Stimulated activated CD4-positive, alpha-beta T cell treated with anti-CD3 and anti-CD28 coated beads, Interleukin-15, amount 100 ng/mL, for 24 hours (primary cell): ENCODE measurements around the gene CUX1.
A peak's percentile ranks its signal among the peaks of the same experiment; 100 is the strongest.
"Not testable (repeated sequence)": the region's sequence is repeated elsewhere in the genome, so short reads cannot be mapped to it uniquely, and the experiment has no call there.

Source experiments
- DNase-seq: peaks from one replicate; pipeline ENCODE4 v3.0.0-alpha.2; 2020

Gene CUX1

DNA sequence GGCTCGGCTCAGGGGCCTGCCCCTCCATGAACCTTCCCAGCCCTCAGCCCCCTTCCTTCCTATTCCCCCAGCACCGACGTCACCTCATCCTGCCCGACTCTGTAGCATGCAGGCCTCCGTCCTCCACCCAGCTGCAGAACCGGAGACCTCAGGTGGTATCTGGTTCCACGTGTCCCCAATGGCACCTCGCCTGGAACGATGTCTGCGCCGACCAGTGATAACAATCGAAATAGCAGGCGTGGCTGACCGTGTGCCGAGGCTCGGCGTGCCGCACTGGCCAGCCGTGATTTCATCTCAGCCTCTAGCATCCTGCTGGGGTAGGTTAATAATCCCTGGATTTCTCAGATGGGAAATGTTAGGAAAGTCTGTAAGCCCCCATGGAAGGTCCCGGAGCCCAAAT, 171.7 kb downstream of the CUX1 start:
- DNase-seq, result no peak

DNA sequence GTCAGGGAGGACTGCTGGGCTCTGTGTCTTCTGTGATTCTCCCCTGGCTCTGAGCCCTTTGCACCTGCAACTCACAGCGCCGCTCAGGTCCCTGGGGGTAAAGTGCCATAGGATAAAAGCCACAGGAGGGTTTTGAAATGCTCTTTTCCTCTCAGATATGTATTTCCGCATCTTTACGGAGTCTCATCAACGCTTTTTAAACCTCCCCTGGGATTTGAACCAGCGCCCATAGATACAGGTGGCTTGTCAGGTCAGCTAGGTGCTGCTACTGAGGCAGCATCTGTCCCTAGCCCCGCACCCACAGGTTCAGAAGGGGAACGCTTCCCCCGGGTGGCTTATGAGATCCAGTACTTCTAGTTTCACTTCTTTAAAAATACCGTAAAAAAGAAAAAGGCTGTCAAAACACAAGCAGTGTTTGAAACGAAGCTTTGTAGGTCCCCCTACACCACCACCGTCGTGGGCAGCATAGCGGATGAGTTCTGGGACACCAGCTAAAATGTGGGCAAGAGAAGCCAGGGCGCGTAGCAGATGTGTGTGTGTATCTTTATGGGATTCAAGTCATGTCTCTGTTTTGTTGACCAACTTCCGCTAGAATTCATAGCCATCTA, 173.5 kb downstream of the CUX1 start:
- DNase-seq, result peak; percentile 10

DNA sequence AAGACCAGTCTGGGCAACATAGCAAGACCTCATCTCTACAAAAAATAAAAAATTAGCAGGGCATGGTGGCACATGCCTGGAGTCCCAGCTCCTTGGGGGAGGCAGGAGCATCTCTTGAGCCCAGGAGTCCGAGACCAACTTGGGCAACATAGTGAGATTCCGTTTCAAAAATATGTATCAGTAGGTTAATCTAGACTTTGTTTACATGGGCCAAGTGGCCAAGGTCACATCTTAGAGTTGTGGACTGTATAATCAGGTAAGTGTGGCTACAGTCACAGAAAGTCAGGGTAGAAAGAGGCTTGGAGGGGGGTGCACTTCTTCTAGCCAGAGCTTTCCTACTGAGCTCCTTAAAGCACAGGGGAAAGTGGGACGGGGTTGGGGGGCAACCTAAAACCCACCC, 174.4 kb downstream of the CUX1 start:
- no peak for DNase-seq

DNA sequence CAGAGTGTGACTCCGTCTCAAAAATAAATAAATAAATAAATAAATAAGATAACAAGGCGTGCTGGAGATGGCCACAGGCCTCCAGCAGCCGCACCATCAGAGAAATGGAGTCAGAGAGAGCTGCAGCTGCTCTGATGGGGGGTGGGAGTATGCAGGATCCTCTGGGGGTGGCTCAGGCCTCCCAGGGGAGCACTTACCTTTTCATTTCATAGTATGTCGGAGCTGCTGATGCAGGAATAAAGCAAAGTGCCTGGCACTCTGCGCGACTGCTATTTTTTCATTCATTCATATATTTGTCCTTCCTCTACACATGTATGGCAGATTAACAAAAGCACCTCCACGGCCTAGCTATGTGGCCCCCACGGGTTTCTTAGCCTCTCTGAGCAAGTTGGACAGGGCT, 175.9 kb downstream of the CUX1 start:
- DNase-seq, result no peak

DNA sequence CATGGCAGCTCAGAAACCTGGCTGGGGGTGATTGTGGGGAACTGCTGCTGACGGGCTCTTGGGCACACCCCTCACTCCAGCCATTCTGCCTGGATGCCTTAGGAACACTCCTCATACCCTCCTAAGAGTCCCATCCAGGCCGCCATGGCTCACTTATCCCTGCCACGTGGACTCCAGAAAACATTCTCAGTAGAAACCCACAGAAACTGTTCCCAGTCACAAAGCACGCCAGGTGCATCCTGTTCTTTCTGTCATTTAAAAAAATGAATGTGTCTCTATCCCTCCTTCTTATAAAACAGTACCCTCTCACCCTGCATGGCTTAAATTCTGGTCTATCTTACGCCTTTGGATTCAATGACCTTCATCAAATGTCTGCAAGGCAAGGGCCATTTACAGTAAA, 177.7 kb downstream of the CUX1 start:
- DNase-seq, result no peak

DNA sequence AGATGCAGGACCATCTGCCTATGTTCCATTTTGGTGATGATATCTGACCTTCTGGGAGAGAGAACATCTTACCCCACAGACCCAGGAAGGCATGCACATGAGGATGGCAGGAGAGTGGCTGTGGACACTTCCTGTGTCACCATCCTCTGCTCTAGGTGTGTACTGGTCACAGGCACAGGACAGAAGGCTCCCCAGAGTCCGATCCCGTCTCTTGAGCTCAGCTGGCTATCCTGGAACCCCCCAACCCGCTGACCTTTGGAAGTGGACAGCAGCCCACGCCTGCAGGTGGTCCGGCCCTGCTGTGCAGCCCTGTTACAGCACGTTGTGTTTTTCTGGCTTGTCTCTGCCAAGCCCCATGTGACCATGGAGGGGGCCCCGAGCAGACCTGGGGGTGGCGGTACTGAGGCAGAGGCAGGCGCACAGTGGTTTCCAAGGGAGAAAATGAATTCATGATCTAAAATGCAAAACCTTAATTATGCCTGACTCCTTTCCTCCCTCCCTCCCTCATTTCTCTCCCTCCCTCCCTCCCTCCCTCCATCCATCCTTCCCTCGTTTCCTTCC, 178.8 kb downstream of the CUX1 start:
- DNase-seq, result no peak

DNA sequence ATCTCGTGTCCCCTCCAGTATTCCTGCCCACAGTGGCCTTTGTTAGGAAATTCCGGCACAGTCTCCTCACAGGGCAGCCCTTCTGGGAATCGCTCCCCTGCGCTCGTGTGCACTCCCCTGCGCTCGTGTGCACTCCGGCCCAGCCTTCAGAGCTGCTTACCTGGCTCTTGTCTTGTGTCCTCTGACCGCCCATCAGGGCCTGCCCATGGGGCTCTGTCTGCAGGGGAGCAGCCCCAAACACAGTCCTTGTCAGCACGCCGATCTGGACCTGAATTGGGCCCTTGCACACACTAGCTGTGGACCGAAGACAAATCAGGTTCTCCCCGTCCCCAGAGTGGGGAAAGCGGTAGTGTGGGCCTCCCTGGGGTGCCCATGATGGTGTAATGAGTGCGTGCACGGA, 179.4 kb downstream of the CUX1 start:
- DNase-seq, result no peak

DNA sequence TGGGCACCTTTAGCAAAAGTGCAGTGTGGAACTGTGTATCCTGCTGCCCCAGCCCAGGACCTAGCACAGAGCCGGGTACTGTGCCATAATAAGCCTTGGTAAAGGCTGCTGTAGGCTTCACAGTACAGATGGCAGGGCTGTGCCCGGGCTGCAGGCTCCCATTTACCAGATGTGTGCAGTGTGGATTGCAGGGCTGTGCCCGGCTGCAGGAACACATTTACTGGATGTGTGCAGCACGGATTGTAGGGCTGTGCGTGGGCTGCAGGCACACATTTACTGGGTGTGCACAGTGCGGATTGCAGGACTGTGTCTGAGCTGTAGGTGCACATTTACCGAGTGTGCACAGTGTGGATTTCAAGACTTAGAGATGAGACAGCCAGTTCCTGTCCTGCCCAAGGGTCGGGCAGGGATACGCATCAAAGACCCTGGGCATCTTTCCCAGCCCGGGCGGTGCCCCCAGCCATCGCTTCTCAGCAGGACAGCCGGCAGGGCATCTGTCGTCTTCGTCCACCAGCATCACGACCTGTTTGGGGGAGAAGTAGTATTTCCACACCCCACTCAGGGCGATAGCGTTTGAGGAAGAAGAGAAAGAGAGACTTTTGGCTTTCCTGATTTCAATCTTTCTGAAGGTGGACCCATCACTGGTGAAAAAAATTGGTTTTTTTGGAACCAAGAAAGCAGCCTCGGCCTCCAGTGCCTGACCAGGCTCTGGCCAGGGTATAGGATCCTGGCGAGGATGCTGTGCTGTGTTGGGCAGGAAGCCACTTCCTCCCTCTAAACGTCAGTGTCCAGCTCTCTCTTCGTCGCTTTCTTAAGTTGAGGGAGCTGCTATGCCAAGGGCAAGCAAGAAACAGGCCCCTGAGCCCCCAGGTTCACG, 180.8 kb downstream of the CUX1 start:
- no peak for DNase-seq

DNA sequence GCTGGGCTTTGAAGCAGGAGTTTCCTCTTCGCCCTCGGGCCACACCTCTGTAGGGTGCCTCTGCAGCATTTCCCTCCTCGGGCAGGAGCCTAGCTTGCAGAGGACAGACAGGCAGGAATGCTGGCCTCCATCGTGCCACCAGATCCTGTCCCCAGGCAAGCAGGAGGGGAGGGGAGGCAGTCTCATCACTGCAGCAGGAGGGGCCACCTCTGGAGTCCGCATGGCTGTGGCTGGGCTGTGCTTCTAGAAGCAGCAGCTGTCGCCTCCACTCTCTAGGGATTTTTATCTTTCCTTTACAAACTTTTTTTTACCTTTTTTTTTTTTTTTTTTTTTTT, 181.4 kb downstream of the CUX1 start:
- DNase-seq, result no peak

DNA sequence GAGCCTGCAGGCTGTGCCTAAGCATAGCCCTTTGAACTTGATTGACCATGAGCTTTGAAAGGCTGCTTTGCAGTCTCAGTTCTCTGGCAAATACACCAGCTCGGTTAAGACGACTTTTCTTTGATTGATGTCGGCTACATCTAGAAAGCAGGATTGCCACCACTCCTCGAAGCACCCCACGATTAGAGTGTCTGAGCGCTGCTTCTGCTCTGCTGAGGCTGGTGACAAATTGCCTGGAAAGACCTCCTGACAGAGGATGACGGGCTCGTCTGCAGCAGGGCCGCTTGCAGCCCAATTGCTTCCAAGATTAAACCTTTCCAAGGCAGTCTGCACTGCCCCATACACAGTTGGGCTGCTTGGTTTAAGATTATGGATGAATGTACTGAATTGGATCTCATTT, 182.0 kb downstream of the CUX1 start:
- DNase-seq, result no peak

DNA sequence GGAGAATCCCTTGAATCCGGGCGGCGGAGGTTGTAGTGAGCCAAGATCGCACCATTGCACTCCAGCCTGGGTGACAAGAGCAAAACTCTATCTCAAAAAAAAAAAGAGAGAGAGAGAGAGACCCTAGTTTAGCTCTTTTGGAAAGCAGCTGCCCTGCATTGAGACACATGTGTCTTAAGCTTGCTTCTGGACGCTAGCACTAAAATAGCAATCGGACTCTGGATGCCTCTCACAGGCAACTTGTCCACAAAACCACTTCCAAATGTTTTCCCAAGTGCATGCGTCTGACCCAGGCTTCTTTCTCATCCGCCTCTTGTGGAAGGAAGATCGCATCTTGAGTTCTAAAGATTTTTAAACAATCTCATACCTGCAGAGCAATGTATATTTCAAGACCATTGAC, 182.7 kb downstream of the CUX1 start:
- no peak for DNase-seq

DNA sequence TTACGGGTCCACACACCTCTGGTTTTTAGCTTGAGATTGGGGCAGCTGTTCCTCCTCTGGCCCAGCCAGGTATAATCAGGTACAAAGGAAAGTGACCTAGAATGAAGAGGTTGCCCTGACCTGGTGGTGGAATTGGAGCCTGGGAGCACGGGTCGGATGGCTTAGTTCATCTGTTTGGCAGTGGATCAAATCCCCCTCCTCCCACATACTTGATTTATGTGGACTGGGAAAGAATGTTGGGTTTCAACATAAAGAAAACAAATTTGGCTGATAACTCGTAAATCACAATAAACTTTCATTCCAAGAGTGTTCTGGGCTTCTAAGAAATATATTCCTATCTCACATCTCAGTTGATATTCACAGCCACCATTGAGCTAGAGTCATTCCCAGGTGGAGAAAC, 186.8 kb downstream of the CUX1 start:
- DNase-seq, result no peak

DNA sequence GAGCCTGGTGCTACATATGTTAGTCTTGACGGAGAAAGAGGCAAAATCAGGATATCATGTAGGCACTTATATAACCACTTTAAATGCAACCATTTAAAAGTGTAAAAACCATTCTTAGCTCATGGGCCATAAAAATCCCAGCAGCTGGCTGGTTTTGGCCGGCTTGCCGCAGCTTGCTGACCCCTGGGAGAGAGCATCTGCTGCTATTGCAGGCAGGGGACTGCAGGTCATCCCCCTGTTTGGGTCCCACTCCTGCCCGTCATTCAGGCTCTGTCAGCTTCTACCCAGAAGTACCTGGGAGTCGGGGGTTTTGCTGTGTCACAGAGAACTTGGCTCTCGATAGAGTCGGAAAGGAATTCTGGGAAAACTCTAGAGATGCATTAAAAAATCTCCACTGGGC, 187.4 kb downstream of the CUX1 start:
- no peak for DNase-seq

DNA sequence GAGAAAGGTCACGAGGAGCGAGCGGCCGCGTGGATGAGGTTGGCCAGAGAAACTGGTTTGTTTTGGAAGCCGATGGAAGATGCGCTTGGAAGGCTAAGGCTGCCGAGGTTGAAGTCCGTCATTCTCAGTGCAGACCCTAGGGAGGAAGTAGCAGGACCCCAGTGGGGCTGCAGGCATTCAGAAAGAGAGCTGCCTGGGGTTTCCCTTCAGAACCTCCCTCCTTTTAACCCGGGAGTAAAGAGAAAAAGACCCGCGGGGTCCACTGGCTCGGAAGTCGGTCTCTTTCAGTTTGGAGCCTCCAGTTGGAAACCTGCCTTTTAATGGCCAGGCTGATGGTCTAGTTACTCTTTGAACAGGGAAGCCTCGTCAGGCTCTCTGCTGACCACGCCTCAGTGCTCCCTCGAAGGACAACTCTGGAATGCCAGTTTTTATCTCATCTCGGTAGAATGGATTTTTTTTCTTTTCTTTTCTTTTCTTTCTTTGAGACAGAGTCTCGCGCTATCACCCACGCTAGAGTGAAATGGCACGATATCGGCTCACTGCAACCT, 188.6 kb downstream of the CUX1 start:
- no peak for DNase-seq

DNA sequence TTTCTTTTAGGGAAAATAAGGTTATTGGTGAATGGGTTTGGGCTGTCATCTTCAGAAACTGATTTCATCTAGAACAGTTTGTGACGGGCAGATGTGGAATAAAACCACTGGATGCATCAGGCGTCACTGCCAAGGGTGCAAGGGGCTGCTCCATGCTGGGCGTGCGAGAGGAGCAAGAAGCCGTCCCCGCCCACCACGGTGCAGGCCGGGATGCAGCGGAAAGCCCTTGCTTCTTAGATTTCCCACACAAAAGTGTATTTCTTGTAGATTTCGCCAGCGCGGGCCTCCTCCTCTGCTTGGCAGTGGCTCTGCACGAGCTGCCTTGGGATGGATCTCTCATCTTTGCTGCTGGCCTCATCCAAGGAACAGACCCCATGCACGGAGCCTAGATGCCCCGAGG, 189.3 kb downstream of the CUX1 start:
- no peak for DNase-seq

DNA sequence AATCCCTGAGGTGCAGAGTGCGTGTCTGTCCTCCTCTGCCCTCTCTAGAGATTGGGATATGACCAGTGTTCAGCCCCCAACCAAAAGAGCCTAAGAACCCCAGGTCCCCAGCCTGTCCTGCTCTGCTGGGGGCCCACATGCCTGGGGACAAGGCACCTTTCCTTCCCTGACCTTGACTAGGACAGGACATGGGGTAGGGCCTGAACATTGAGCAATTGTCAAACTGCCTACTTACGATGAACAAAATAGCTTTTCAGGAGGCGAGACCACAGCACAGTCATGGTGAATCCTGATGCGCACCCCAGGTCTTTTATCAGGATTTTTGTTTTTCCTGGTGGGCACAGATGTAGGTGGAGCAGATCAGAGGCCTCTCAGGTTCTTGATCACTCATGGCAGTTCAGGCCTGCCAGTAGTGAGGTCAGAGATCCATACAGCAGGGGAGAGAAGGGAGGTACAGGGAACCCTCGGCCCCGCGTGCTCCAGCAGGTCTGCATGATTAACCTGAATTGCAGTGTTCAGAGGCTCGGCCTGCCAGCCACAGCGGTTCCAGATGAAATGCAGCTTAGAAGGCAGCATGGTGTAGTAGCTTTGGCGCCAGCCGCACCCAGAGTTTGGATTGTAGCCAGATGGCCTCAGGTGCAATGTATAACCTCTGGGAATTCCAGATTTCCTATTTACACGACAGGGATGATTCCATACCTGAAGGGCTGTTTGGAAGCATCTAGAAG, 191.3 kb downstream of the CUX1 start:
- DNase-seq, result no peak

DNA sequence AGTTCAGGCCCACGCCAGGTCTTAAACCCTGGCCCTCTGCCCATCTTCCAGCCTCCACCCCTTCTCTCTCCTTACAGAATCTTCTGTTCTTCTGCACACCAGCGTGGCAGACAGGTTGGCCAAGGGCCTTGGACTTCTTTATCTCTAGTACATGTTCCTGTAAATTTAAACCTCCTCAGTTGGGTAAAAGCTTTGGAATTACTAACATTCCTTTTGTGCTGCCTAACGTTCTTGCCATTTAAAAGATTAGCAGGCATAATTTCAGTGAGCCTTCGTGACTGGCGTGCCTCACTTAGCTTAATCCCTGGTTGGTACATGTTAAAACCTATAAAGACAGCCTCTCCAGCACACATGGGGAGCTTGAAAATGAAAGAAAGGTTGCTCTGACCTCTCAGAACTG, 192.2 kb downstream of the CUX1 start:
- no peak for DNase-seq

DNA sequence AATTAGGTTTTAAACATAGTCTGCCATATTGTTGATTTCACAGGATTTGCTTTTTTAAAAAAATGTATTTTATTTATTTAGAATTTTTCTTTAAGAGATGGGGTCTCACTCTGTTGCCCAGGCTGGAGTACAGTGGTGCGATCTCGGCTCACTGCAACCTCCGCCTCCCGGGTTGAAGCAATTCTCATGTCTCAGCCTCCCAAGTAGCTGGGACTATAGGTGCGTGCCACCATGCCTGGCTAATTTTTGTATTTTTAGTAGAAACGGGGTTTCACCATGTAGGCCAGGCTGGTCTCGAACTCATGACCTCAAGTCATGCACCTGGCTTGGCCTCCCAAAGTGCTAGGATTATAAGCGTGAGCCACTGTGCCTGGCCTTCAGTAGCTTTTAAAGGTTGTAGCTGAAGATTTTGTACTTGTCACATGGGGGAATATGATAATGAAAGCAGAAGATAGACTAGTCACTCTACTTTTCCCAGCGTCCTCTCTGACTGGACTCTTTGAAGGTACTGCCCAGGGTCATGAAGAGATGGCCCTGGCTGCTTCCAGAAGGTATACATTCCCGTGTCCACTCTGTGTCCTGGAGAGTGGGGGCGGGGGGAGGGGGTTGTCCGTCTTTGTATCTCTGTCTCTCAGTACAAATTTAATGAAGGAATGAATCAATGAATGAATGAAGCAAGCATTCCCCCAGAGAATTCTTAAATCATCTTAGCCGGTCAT, 194.8 kb downstream of the CUX1 start:
- not testable (repeated sequence) for DNase-seq

DNA sequence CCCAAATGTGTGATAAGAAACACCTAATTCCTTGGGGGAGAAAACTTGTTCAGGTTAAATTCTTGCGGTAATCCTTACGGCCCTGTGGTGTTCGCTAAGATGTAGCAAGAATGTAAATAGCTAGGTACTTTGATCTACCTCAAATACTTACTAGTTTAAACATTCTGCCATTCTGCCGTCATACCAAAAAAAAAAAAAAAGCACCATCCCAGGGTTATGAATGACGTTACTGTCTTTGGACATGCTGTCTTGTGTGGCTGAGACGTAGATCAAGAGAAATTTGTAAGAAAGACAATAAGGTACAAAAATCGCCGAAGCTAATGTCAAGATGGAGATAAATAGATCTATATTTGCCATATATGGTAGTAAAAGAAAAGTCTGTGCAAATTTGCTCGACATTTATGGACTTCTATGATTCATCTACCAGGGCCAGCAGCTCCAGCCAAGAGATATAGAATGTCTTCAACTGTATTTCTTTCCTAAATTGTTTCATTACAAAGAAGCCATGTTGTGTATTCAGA, 195.6 kb downstream of the CUX1 start:
- DNase-seq, result no peak

DNA sequence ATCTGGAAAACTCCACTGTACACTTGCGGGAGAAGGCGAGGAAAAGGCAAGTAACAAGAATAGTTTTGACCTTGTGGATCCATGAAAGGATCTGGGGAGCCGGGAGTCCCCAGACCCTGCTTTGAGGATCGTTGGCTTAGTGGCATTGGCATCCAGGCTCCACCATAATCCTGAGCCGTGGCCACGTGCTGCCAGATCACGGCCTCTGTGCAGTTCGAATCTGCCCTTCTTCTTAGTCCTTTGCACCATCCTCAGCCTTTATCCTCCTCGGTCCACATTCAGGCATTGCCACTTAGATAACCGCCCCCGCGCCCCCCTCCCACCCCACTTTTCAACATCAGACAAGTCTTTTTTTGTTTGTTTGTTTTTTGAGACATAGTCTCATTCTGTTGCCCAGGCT, 201.4 kb downstream of the CUX1 start:
- DNase-seq, result no peak

DNA sequence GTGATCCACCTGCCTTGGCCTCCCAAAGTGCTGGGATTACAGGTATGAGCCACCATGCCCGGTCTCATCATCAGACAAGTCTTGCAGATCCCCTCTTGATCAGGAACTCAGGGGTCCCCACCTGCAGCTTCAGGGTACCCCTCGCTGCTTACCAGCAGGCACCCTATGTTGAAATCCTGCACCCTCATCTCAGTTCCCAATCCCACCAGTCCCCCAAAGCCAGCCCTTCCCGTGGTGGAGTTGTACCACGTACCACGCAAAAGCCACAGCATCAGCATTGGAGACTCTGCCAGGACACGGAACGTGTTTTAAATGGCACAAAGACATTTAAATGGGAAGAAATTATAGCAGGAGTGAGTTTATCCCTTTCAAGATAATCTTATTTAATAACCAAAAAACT, 202.0 kb downstream of the CUX1 start:
- no peak for DNase-seq

DNA sequence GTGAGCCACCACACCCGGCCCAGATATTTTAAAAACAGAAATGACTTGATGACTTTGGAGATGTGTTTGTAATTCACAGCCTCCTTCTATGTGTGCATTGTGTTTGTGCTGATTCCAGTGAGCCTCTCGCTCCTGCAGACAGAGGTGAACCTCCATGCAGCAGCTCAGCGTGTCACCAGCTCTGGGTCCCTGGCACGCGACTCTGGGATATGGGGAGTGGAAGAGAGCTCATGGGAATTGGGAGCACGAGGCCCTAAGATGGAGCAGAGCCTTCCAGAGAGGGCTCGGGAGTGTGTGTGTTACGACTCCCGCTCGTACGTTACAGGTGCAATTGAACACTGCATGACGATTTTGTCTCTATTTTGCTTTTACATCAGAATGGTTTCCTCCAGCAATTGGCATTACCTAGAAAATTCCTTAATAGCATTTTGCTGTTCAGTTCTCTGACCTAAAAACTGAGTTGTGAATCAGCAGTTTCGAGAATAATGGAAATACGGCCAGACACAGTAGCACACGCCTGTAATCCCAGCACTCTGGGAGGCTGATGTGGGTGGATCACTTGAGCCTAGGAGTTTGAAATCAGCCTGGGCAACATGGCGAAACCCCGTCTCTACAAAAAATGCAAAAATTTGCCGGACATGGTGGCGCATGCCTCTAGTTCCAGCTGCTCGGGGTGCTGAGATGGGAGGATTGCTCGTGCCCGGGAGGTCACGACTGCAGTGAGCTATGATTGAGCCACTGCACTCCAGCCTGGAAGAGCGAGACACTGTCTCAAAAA, 204.6 kb downstream of the CUX1 start:
- DNase-seq, result no peak
